OCI-LY3 (cell line): ENCODE results near the gene SRSF4.

Source experiments
- CTCF ChIP-seq: fragments of 200-600, 300-600 bp; sonication (generic); IDR thresholded peaks from 2 replicates; pipeline ENCODE4 v1.5.1; 2014; ENCODE audit warnings: antibody characterized with exemption, low read length, low read depth
- EZH2phosphoT487 ChIP-seq: fragments of 200-600 bp; shearing (Covaris generic); IDR thresholded peaks from 2 replicates; pipeline ENCODE4 v1.6.1; 2018; ENCODE audit warnings: antibody characterized with exemption, mixed run types, low read depth

- TF ChIP-seq CTCF = no peak
- no peak for TF ChIP-seq EZH2phosphoT487
Measured at GRCh38 chr1:29221296-29221695, 39.6 kb upstream of the SRSF4 start.
